H1 (cell line): ENCODE results near the gene PRTG. TPM values are rescaled to one million over a fixed set of nuclear protein-coding genes. Genes with fewer than 3 reads are reported as not detected.

ENCODE experiments used
- BACH1 ChIP-seq: IDR thresholded peaks from 2 replicates; pipeline ENCODE4 v1.6.1; 2012; ENCODE audit warnings: low read length, improper control_type of control experiment
- RXRA ChIP-seq: IDR thresholded peaks from 2 replicates; pipeline ENCODE4 v1.6.1; 2011; ENCODE audit warnings: low read depth, mild to moderate bottlenecking, low read length, moderate library complexity; ENCODE audit not compliant: insufficient read depth
- polyA plus RNA-seq, 7 experiments: library from polyadenylated mRNA; depleted of rRNA in 3 of 7; stranded (reverse) in 5 of 7; unstranded in 2 of 7; fragments of >200 nt in 5 of 7; fragments of 200-250 nt in 2 of 7; gene quantifications; 1 replicate in 5 of 7; 2 replicates in 1 of 7; 4 replicates in 1 of 7; pipeline versions ENCODE4 v1.2.1 to v1.2.3, GENCODE V29; 2011 to 2013; ENCODE audit warnings: missing spikeins in 2 of 7, mixed read lengths in 2 of 7
- total RNA-seq: library from RNA; stranded (reverse); fragmentation: NEBNext Ultra II Directional; extraction: Animal tissue kit (Norgen Biotek cat#: 25700); gene quantifications from 2 replicates; pipeline ENCODE4 v1.2.1, GENCODE V29; 2021

PRTG gene
- total and polyA plus RNA-seq, 2 of the 8 experiments (the other 6 are each of a cell fraction or from before 2014, with no cell fraction given), result 3.1 to 3.2 TPM

GRCh38 chr15:55707951-55708350, 35.0 kb downstream of the PRTG start (continued):
- TF ChIP-seq RXRA, result no peak
- no peak for TF ChIP-seq BACH1
